NCI-H1694 treated with DMSO at 0.1 percent for 48 hours (cell line): ENCODE data around the gene DNMT1.

Experiments used
- DNase-seq: peaks from one replicate; lab custom pipeline; 2025; lab: John Stamatoyannopoulos, UW

The DNMT1 gene

DNA sequence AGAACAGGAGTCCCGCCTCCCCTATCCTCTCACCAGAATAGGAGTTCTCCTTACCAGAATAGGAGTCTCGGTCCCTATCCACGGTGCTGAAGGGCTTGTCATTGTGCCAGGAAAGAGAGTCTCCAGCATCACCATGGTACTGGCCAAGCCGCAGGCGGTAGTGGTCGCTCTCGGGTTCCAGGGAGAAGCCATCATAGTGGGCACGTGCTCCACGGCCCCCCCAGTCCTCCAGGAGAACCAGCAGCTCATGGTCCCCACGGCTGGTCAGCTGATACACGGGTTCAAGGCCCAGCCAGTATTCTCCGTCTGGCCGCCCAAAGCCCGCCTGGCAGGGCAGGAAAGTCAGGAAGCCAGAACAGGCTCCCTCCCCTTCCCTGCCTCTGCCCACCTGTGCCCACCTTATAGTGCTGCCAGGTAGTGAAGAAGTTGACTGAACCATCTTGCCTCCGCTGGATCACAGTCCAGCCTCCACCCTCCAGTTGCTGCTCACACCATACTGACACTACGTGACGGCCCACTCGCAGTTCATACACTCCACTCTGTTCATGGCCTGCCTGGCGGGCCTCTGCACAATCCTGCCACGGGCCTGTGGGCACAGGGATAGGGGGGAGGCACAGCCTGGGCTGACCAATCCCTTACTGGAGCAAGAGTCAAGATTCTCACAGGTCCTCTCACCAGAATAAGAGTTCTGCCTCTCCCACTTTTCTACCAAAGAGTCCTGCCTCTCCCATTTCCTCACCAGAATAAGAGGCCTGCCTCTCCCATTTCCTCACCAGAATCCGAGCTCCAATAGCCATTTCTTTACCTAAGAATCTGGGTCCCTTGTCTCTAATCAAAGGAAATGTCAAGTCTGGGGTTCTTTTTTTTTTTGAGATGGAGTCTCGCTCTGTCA lies 101.2 kb downstream of the DNMT1 start:
- no peak for DNase-seq

GRCh38 chr19:10092648-10093294 lies 102.0 kb downstream of the DNMT1 start:
- DNase-seq: no peak

GRCh38 chr19:10091895-10092641 lies 102.7 kb downstream of the DNMT1 start:
- no peak for DNase-seq

- no peak for DNase-seq
These were observed 103.4 kb downstream of the DNMT1 start for GRCh38 chr19:10091370-10091687.

DNA sequence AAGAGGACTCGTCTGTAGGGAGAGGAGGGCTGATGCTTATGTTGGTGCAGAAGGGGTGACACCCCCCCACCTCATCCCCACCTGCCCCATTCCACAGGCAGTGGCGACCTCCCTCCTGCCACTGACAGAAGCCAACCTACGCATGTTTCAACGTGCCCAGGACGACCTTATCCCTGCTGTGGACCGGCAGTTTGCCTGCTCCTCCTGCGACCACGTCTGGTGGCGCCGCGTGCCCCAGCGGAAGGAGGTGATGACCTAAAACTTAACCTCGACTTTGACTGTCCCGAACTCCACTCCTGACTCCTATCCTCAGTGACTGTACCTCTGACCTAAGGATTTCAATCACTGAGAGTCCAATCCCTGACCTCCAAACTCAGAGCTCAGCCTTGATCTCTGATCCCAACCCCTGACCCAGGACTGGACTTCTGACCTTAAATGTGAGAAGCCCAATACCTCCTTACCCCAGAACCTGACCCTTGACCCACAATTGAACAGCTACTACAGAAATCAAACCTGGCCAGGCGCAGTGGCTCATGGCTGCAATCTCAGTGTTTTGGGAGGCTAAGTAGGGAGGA lies 104.9 kb downstream of the DNMT1 start:
- DNase-seq: no peak

DNA sequence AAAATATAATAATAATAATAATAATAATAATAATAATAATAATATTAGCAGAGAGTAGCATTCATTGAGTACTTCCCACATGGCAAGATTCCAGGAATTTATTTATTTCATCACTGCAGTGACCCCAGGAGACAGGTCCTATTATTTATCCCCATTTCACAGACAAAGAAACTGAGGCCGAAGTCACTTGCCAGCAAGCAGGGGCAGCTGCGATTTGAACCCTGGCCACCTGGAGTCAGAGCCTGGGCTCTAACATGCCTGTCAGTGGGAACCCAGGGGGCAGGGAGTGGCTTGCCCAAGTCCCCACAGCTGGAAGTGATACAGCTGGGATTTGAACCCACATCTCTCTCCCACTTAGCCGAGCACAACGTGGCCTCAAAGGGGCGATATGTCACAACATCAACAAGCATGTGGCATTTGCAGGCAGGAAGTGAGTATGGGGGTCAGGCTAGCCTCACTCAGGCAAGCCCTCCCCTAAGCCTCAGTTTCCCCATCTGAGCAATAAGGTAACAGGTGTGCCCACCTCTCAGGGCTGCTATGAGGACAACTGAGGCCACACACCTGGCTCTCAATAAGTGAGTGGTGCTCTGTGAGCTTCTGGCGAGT lies 105.7 kb downstream of the DNMT1 start:
- no peak for DNase-seq

GRCh38 chr19:10087296-10088061 lies 107.3 kb downstream of the DNMT1 start:
- DNase-seq: no peak

DNA sequence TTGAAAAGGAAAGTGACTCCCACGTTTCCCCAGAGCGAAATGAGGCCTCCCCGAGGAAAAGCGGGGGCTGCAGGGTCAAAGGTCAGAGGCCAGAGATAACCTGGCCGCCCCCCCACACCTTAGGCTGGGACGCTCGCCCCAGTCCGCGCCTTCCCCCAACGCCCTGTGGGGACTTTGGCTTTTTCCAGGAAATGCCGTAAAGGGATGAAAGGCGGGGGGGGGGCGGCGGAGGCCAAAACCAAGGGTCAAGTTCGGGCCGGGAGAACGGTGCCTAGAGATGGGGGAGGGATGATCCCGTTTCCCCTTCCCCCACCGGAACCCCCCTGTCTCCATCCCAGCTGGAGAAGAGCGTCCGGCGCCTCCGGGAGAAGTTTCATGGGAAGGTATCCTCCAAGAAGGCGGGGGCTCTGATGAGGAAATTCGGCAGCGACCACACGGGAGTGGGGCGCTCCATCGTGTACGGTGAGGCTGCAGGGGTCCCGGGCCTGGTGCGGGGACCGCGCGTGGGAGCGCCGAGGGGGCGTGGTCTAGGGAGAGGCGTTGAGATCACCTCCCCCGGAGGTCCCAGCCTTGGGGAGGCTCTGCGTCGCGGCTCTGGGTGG lies 108.1 kb downstream of the DNMT1 start:
- no peak for DNase-seq

GRCh38 chr19:10085641-10086590 lies 108.8 kb downstream of the DNMT1 start, which contains the start of gene SHFL:
SHFL (plus strand) TSS chr19:10086317; CDS start chr19:10086428, 111 bp downstream.
- DNase-seq: no peak

DNA sequence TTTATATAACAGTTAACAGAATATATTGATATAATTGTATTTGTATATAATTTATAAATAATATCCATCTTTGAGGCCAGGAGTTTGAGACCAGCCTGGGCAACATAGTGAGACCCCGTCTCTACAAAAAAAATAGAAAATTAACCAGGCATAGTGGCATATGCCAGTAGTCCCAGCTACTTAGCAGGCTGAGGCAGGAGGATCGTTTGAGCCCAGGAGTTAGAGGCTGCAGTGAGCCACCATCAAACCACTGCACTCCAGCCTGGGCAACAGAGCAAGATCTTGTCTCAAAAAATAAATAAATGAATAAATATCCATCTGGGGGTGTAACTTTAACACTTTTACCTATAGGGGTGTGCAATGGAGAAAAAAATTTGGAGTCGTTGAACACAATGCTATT lies 110.0 kb downstream of the DNMT1 start:
- no peak for DNase-seq

DNA sequence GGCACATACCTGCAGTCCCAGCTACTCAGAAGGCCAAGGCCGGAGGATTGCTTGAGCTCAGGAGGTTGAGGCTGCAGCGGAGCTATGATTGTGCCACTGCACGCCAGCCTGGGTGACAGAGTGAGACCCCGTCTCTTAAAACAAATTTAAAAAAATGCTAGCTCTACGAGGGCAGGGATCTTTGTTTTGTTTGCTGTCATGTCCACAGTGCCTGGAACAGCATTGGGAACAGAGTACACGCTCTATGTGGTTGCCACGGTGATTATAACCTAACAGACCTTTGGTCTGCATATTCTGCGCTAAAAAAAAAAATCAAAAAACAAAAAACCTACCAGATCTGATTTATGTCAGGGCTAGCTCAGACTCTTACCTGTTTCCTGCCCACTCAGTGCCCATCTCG lies 110.8 kb downstream of the DNMT1 start:
- DNase-seq: no peak
